GM12891 (cell line): ENCODE data around the gene MBTD1.

Experiments used
- PAX5 ChIP-seq: IDR thresholded peaks from 2 replicates; pipeline ENCODE4 v1.6.1; 2011; ENCODE audit warnings: low read length, moderate library complexity, mild to moderate bottlenecking; ENCODE audit not compliant: insufficient read depth, severe bottlenecking
- POLR2A ChIP-seq: IDR thresholded peaks from 2 replicates; pipeline ENCODE4 v1.6.1; 2011; ENCODE audit warnings: low read depth, low read length, control low read depth
- POLR2AphosphoS5 ChIP-seq: IDR thresholded peaks from 2 replicates; pipeline ENCODE4 v1.6.1; 2011; ENCODE audit warnings: low read depth, low read length, control low read depth
- SPI1 ChIP-seq: IDR thresholded peaks from 2 replicates; pipeline ENCODE4 v1.6.1; 2011; ENCODE audit warnings: low read depth, low read length, control low read depth
- TAF1 ChIP-seq: IDR thresholded peaks from 2 replicates; pipeline ENCODE4 v1.6.1; 2011; ENCODE audit warnings: low read depth, low read length, control low read depth

DNA sequence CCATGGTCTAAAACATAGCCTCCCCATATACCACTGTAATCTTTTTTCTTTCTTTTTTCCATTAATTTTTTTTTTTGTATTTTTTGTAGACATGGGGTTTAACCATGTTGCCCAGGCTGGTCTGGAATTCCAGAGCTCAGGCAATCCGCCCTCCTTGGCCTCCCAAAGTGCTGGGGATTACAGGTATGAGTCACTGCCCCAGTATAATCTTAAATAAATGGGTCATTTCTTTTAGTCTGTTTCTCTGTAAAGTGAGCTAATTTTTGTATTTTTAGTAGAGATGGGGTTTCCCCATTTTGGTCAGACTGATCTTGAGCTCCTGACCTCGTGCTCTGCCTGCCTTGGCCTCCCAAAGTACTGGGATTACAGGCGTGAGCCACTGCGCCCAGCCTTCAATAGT lies 112.2 kb downstream of the MBTD1 start:
- TF ChIP-seq POLR2A (no peak), POLR2AphosphoS5 (no peak), SPI1 (no peak), PAX5 (no peak), TAF1 (no peak)
